Upper lobe of right lung (tissue), 1 donor: ENCODE measurements around the gene ACTR1B. TPM values are rescaled to one million over a fixed set of nuclear protein-coding genes. Genes with fewer than 3 reads are reported as not detected.
"Not testable (repeated sequence)": the region's sequence is repeated elsewhere in the genome, so short reads cannot be mapped to it uniquely, and the experiment has no call there.

Experiments used
- ATAC-seq: fragments of 200-7000 bp; cut with Tn5 transposase; one replicate; pipeline ENCODE4 v1.9.1; 2020; ENCODE audit warnings: mild to moderate bottlenecking, moderate library complexity
- DNase-seq: peaks from one replicate; pipeline ENCODE4 v3.0.0-alpha.2; 2020
- H3K27ac ChIP-seq: fragments of 200-600 bp; one replicate; pipeline ENCODE4 v1.8.0; 2022
- H3K27me3 ChIP-seq: fragments of 200-600 bp; one replicate; pipeline ENCODE4 v1.8.0; 2022; ENCODE audit warnings: mild to moderate bottlenecking
- H3K36me3 ChIP-seq: fragments of 200-600 bp; one replicate; pipeline ENCODE4 v1.8.0; 2022
- H3K4me1 ChIP-seq: fragments of 200-600 bp; one replicate; pipeline ENCODE4 v1.8.0; 2022
- H3K4me3 ChIP-seq: fragments of 200-600 bp; one replicate; pipeline ENCODE4 v1.8.0; 2022; ENCODE audit warnings: mild to moderate bottlenecking
- H3K9me3 ChIP-seq: fragments of 200-600 bp; one replicate; pipeline ENCODE4 v1.8.0; 2022
- intact Hi-C: fragments of 100-400 bp; cut with DNase I; formaldehyde crosslinking; loops from one replicate; pipeline ENCODE4 v1.11.0; 2022
- total RNA-seq: library from RNA; stranded (reverse); fragmentation: NEBNext Ultra II Directional; extraction: Animal tissue kit (Norgen Biotek cat#: 25700); gene quantifications from one replicate; pipeline ENCODE4 v1.2.1, GENCODE V29; 2021
- TF ChIP-seq, protein P1 (sequence below): fragments of 200-600 bp; IDR thresholded peaks from one replicate; pipeline ENCODE4 v1.8.0; 2022; ENCODE audit warnings: antibody characterized with exemption
- donor health status: DM: no; HTN: yes; CAD: no; lungs with severe emphysema.

ACTR1B gene
- total RNA-seq, 1 donor from 2014 or later, result 60.7 TPM

DNA sequence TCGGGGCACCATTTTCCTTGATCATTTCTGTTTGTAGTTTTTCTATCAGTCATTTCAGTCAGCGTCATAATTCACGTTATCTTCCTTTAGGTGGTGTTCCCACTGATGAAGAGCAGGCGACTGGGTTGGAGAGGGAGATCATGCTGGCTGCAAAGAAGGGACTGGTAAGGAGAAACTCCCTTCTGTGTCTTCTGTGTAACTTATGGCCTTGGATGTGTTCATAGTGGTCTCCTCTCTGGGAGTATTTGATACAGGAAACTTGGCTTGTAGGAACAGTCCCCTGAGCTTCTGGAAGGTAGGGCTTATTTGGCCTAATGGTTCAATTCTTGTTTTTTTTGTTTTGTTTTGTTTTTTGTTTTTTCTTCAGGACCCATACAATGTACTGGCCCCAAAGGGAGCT is 16.9 kb downstream of the ACTR1B start:
- ATAC-seq (no peak), DNase-seq (no peak)
- intact Hi-C loops, result no loop called here
- Histone ChIP-seq H3K27ac (peak overlapping the region; percentile 98), H3K36me3 (peaks cover 34% of the 10 kb centered on the region), H3K4me3 (peak overlapping the region; percentile 99), H3K9me3 (no peaks in the 10 kb centered on the region), H3K27me3 (no peaks in the 10 kb centered on the region), H3K4me1 (peaks cover 16% of the 10 kb centered on the region)
- TF ChIP-seq, protein P1, sequence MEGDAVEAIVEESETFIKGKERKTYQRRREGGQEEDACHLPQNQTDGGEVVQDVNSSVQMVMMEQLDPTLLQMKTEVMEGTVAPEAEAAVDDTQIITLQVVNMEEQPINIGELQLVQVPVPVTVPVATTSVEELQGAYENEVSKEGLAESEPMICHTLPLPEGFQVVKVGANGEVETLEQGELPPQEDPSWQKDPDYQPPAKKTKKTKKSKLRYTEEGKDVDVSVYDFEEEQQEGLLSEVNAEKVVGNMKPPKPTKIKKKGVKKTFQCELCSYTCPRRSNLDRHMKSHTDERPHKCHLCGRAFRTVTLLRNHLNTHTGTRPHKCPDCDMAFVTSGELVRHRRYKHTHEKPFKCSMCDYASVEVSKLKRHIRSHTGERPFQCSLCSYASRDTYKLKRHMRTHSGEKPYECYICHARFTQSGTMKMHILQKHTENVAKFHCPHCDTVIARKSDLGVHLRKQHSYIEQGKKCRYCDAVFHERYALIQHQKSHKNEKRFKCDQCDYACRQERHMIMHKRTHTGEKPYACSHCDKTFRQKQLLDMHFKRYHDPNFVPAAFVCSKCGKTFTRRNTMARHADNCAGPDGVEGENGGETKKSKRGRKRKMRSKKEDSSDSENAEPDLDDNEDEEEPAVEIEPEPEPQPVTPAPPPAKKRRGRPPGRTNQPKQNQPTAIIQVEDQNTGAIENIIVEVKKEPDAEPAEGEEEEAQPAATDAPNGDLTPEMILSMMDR, result no peak

DNA sequence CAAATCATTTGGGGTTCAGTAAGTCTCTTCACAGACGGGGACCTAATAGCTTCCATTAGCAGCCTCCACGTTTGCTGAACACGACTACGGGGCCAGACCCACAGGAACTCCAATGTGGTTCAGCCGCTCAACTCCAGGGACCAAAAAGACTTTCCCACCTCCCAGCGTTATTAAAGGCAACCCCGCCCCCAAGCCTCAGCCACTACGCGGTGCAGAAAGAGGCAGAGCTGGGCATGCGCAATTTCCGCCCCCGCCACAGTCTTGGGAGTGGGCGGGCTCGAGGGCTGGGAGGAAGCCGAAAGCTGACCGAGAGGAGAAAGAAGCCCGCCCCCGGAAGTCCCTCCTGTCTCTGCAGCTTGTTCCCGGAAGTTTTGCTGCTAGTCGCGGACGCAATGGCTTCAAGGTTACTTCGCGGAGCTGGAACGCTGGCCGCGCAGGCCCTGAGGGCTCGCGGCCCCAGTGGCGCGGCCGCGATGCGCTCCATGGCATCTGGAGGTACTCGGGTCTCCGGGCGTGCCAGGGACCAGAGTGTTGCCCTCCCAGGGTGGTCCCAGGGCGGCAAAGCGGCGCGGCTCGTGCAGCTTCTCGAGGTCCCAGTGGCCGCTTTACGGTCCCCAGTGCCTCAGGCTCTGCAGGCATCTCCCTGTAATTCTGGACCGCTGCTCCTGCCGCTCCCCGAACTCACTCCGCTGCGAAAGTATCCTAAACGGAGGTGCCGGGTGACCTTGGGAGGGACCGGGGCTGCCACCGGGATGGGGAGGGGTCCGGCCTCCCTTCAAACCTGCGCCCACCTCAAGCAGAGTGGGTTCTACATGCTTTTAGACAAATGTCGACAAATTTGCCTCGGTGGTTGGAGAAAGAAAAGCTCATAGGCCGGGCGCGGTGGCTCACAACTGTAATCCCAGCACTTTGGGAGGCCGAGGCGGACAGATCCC is 17.9 kb downstream of the ACTR1B start, which contains the start of gene COX5B:
COX5B (plus strand) TSS at position 368 of the 935 bp plus-strand sequence; CDS start at position 393, 25 bp downstream.
- no peaks in the 10 kb centered on the region for H3K9me3 ChIP-seq
- no peaks in the 10 kb centered on the region for H3K27me3 ChIP-seq
- ATAC-seq, result peak; percentile 99
- H3K36me3 ChIP-seq, result peaks cover 33% of the 10 kb centered on the region
- TF ChIP-seq, protein P1, result no peak
- H3K4me1 ChIP-seq, result peaks cover 16% of the 10 kb centered on the region
- H3K4me3 ChIP-seq, result peak within 1 kb of the TSS; percentile 99
- H3K27ac ChIP-seq, result peak within 1 kb of the TSS; percentile 98
- intact Hi-C loops, result no loop called here
- peak; percentile 100 for DNase-seq

DNA sequence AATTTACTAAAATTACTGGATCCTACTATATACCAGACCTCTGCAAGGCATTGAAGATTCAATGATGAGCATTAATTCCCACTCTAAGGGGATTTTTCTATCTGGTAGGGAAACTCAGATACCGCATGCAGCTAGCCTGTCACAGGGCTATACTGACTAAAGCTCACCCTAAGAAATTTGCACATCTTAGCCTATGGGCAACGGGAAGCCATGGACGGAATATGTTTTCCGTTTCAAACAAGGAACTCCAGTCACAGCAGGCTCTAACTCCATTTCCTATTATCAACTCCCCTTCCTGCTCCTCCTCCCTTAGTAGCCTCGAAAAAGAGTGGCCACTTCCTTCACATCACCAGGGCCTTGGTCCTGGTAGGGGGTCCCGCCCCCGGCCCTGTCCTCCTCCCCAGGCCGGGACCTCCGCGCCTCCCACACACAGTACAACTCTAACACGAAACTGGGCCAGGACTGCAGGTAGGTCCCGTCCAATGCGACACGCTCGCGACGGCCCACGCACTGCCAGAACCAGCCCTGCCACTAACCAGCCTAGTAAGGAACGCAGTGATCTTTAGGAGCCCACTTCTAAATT is 18.6 kb downstream of the ACTR1B start:
- DNase-seq (peak; percentile 86), ATAC-seq (peak; percentile 72)
- Histone ChIP-seq H3K27ac (peak overlapping the region; percentile 98), H3K9me3 (no peaks in the 10 kb centered on the region), H3K4me3 (peak overlapping the region; percentile 99), H3K4me1 (peaks cover 16% of the 10 kb centered on the region), H3K36me3 (peaks cover 25% of the 10 kb centered on the region), H3K27me3 (no peaks in the 10 kb centered on the region)
- intact Hi-C loops, result no loop called here
- TF ChIP-seq, protein P1, result no peak

DNA sequence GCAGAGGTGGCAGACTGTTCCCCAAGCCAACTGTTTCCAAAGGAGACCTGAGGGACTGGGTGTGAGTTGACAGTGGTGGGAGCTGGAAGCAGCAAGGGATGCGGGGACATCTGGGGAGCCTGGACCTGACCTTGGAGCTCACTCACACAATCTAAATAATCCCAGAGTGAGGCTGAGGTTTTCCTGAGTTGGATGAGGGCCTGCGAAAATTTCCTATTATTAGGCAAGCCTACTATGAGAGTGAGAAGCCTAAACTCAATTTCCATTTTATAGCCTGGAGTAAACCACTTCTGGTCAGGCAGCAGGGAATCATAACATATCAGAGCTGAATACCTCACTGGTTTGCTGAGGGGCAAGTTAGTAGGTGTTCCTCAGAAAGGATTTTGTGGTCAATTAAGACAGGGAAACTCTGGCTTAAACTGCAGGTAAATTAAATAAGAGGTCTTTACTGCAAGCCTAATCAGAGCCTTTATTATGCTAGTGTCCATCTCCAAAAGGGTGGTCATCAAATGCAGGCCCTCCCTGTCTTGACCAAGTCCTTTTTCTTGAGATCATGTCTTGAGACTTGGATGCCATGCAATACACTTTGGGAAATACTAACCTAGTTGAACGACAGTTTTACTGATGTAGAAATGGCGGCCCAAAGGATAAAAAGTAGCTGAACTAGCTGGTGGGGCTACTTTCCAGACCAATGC is 19.7 kb downstream of the ACTR1B start:
- no peak overlapping the region for H3K4me3 ChIP-seq
- no peaks in the 10 kb centered on the region for H3K9me3 ChIP-seq
- H3K36me3 ChIP-seq, result peaks cover 23% of the 10 kb centered on the region
- H3K27ac ChIP-seq, result peak overlapping the region; percentile 98
- no peaks in the 10 kb centered on the region for H3K27me3 ChIP-seq
- intact Hi-C loops, result no loop called here
- TF ChIP-seq, protein P1, result no peak
- ATAC-seq (no peak), DNase-seq (no peak)
- H3K4me1 ChIP-seq, result peaks cover 16% of the 10 kb centered on the region

DNA sequence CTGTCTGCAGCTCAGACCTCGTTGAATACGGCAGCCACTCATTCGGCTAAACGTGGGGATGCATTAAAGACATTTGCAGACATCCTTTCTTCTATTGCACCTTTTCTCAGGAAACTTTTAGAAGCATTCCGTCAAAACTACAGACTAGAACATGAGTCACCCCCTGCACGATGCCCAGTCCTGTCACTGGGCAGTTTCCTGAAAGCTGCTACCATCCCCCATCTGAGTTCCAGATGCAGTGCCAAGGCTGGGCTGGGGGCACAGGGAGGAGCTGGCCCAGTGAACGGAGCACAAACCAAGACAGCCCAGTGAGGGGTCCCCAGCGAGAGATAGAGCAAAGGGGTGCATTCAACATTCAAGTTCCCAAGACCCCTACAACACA is 37.8 kb downstream of the ACTR1B start:
- H3K4me3 ChIP-seq, H3K4me1 ChIP-seq, H3K36me3 ChIP-seq, H3K9me3 ChIP-seq, H3K27ac ChIP-seq, DNase-seq, intact Hi-C loops, H3K27me3 ChIP-seq, ATAC-seq: not testable (repeated sequence)

DNA sequence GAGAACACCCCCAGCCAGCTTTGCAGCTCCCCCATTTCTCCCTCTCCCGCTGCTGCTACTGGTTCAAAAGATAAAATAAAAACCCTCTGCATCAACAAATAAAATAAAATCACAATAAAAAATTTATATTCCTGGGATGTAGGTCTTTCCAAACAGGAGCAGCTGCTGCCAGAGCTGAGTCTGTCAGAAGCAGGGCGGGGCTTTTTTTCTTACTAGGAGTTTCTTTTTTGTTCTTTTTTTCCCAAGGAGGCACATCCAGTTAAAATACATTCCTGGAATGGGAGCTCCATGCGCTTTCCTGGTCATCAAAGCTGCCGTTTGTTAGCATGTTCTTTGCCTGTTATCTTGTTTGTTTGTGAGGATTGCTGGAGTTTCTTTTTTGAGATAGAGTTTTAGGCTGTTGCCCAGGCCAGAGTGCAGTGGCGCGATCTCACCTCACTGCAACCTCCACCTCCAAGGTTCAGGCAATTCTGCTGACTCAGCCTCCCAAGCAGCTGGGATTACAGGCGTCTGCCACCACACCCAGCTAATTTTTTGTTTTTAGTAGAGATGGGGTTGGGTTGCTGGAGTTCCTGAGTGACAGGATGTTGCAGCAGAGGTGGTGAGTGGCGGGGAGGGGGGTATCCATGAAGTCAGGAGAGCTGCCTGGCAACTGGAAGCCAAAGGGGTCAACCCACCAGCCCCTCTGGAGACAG is 38.3 kb downstream of the ACTR1B start:
- H3K4me3 ChIP-seq, intact Hi-C loops, H3K27me3 ChIP-seq, H3K36me3 ChIP-seq, H3K9me3 ChIP-seq, H3K4me1 ChIP-seq, DNase-seq, H3K27ac ChIP-seq, ATAC-seq: not testable (repeated sequence)

DNA sequence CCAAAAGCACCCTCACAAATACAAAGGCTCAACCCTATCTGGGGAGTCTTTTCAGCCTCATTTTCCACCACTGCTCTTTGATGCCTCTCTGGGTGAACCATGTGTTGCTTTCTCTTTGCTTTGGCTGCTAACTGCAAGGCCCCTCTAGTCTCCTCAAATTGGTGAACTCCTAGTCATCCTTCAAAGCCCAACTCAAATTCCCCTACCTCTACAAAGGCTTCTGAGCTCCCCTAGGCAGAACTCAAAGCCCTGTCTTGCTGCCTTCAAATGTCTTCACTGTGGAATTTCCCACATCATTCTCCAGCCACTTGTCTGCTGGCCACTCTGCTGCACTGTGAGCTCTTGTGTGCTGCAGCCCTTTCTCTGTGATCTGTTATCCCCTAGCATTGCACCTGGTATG is 40.9 kb downstream of the ACTR1B start:
- ATAC-seq, H3K4me1 ChIP-seq, DNase-seq, H3K36me3 ChIP-seq, H3K4me3 ChIP-seq, H3K9me3 ChIP-seq, intact Hi-C loops, H3K27ac ChIP-seq, H3K27me3 ChIP-seq: not testable (repeated sequence)

DNA sequence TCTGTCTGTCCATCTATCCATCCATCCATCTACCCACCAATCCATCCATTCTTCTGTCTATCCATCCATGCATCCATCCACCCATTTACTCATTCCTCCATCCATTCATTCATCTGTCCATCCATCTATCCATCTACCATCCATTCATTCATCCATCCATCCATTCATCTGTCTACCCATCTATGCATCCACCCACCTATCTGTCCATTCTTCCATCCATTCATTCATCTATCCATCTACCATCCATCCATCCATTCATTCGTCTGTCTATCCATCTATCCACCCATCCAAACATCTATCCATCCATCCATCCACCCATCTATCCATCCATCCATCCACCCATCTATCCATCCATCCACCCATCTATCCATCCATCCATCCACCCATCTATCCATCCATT is 43.4 kb downstream of the ACTR1B start:
- H3K9me3 ChIP-seq, H3K4me1 ChIP-seq, DNase-seq, H3K36me3 ChIP-seq, H3K27ac ChIP-seq, intact Hi-C loops, H3K27me3 ChIP-seq, H3K4me3 ChIP-seq, ATAC-seq: not testable (repeated sequence)
